ENCODE data around the gene GDPD3.

GRCh38 chr16:30116291-30117207, 3.2 kb upstream of the GDPD3 start:
- TF ChIP-seq CTCF (IDR thresholded peaks at IDR 0.05; ENCODE audit: low read depth, low read length, poor library complexity, severe bottlenecking) (no peak), EZH2phosphoT487 (IDR thresholded peaks at IDR 0.05; ENCODE audit: borderline replicate concordance, low read length) (no peak)
